SHP77 (cell line): ENCODE data around the gene COLEC12.

Source experiments
- DNase-seq, 2 experiments: peaks; one replicate each; lab custom pipeline; 2025; lab: John Stamatoyannopoulos, UW

COLEC12 gene

GRCh38 chr18:435940-436339, 64.6 kb downstream of the COLEC12 start:
- no peak for DNase-seq

GRCh38 chr18:434410-434809, 66.1 kb downstream of the COLEC12 start:
- no peak for DNase-seq

- no peak for DNase-seq
Observed at GRCh38 chr18:433960-434359, 66.5 kb downstream of the COLEC12 start.

- no peak for DNase-seq
Observed at GRCh38 chr18:433298-433697, 67.2 kb downstream of the COLEC12 start.

- no peak for DNase-seq
Observed at GRCh38 chr18:432791-433190, 67.7 kb downstream of the COLEC12 start.

GRCh38 chr18:429030-429429, 71.5 kb downstream of the COLEC12 start:
- no peak for DNase-seq

GRCh38 chr18:427005-427404, 73.5 kb downstream of the COLEC12 start:
- DNase-seq: no peak

GRCh38 chr18:425106-425745, 75.3 kb downstream of the COLEC12 start:
- no peak for DNase-seq

- no peak for DNase-seq
Observed at GRCh38 chr18:424668-425067, 75.8 kb downstream of the COLEC12 start.

- DNase-seq: no peak
Observed at GRCh38 chr18:424071-424661, 76.3 kb downstream of the COLEC12 start.

GRCh38 chr18:422966-423365, 77.5 kb downstream of the COLEC12 start:
- DNase-seq: no peak

GRCh38 chr18:421247-422155, 79.0 kb downstream of the COLEC12 start:
- no peak for DNase-seq

- no peak for DNase-seq
Observed at GRCh38 chr18:420661-421246, 79.7 kb downstream of the COLEC12 start.

GRCh38 chr18:419541-420175, 80.8 kb downstream of the COLEC12 start:
- DNase-seq: no peak

GRCh38 chr18:417495-417894, 83.0 kb downstream of the COLEC12 start:
- no peak for DNase-seq

- no peak for DNase-seq
Observed at GRCh38 chr18:416930-417329, 83.6 kb downstream of the COLEC12 start.

- DNase-seq: no peak
Observed at GRCh38 chr18:415617-416612, 84.6 kb downstream of the COLEC12 start.

GRCh38 chr18:415047-415446, 85.5 kb downstream of the COLEC12 start:
- DNase-seq: no peak

GRCh38 chr18:413233-413632, 87.3 kb downstream of the COLEC12 start:
- no peak for DNase-seq

GRCh38 chr18:410047-410455, 90.5 kb downstream of the COLEC12 start:
- no peak for DNase-seq

- no peak for DNase-seq
Observed at GRCh38 chr18:408367-408766, 92.1 kb downstream of the COLEC12 start.
